ENCODE measurements around the gene MT1H.
"Not testable (repeated sequence)": the region's sequence is repeated elsewhere in the genome, so short reads cannot be mapped to it uniquely, and the experiment has no call there.

The MT1H gene

DNA sequence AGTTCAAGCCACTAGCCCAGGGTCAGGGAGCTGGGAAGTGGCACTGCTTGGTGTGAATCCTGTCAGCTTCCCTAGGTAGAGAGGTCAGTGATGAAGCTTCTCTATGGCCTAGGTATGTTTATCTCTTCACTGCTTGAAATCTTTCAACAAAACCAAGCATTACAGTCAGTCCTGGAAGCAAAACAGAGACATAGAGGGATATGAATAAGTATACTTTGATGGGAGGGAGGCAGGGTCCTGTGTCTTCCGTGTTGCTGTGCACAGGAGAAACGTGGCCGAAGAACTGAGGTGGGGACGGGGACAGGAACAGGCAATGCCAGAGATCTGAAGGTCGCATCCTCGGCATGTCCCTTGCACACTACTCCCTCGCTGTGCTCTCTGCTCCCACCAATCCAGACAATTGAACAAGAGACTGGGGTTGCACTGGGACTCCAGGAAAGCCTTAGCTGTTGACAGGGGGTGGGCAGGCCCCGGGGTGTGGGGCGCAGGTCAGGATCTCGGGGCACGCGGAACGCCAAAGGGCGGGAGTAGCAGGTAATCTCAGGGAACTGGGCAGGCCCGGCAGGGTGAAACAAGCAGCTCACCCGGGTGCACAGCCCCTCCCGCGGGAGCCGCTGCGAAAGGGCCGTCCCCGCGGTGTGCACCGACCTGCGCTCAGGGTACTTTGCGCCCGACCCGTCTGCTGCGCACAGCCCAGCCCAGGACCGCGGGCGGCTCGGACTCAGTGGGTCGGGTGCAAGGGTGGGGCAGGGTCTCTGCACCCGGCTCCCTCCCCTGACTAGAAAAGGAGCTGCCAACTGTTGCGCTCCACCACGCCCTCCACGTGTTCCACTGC is at the start of gene MT1H:
Gene MT1H, plus strand, starts transcription at position 810 of the 835 bp plus-strand sequence. CDS start 71 bp downstream, outside the sequence.
- no peak for DNase-seq (ENCODE audit: low read depth)

- no peak for DNase-seq (ENCODE audit: low read depth)
Observed at GRCh38 chr16:56620339-56620897, 49.2 kb upstream of the MT1H start.

- DNase-seq (ENCODE audit: low read depth): not testable (repeated sequence)
Observed at GRCh38 chr16:56621665-56622445, 47.8 kb upstream of the MT1H start.

DNA sequence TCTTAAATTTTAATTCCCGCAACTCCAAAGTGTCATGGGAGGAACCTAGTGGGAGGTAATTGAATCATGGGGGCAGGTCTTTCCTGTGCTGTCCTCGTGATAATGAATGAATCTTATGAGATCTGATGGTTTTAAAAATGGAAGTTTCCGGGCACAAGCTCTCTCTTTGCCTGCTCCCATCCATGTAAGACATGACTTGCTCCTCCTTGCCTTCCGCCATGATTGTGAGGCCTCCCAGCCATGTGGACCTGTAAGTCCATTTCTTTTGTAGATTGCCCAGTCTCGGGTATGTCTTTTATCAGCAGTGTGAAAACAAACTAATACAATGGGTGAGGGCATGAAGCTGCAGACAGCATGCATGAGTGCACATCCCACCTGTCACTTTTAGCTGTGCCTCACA is 46.4 kb upstream of the MT1H start:
- not testable (repeated sequence) for DNase-seq (ENCODE audit: low read depth)

DNA sequence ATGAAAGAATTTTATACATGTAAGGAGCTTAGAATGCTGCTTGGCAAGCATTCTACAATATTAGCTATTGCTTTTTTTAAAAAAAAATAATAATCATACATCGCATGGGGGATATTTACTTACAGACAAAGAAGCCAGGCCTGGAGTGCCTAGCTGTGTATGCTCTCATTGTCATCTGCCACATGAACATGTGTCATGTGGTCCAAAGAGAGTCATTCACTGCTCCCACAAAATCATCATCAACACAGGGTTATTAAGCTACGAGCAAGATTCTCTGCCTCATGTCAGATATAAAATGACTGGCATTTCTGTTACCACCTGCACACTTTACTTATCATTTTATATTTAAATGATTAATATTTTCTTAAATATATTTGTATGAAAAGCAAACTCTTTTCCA is 46.0 kb upstream of the MT1H start:
- DNase-seq (ENCODE audit: low read depth): no peak

GRCh38 chr16:56625140-56625942 is 44.3 kb upstream of the MT1H start, which contains the start of gene MT1E:
Gene MT1E, plus strand, starts transcription at chr16:56625781. Its CDS starts 71 bp downstream, at chr16:56625852.
- DNase-seq (ENCODE audit: low read depth): peak; percentile 78

DNA sequence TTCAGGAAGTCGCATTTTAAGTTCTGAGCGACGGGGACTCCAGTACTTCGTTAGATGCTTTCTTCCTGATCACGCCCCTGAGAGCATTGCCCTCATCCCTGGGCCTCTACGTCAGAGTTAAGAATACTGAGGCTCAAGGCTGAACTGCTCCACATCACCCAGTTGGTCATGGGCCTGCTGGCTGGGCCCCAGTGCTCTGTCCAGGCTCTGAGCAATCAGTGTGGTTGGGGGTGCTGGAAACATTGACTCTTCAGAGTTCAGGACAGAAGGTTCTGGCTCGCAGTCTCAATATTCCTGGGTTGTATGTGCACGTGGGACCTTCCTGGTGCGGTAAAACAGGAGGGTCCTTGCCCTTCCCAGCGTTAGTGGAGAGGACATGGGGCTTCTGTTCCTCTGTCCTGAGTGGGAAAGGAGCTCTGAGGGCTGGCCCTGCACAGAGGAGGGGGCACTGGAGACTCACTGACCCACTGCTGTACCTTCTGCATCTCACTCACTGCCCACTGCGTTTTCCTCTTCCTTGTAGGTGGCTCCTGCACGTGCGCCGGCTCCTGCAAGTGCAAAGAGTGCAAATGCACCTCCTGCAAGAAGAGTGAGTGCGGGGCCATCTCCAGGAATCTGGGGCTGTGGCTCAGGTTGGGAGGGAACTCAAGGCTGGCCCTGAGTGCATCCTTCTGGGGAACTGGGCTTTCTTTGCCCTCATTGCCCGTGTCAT is 43.5 kb upstream of the MT1H start:
- DNase-seq (ENCODE audit: low read depth): peak; percentile 79

- DNase-seq (ENCODE audit: low read depth): no peak
Observed at GRCh38 chr16:56626685-56627084, 42.9 kb upstream of the MT1H start.

DNA sequence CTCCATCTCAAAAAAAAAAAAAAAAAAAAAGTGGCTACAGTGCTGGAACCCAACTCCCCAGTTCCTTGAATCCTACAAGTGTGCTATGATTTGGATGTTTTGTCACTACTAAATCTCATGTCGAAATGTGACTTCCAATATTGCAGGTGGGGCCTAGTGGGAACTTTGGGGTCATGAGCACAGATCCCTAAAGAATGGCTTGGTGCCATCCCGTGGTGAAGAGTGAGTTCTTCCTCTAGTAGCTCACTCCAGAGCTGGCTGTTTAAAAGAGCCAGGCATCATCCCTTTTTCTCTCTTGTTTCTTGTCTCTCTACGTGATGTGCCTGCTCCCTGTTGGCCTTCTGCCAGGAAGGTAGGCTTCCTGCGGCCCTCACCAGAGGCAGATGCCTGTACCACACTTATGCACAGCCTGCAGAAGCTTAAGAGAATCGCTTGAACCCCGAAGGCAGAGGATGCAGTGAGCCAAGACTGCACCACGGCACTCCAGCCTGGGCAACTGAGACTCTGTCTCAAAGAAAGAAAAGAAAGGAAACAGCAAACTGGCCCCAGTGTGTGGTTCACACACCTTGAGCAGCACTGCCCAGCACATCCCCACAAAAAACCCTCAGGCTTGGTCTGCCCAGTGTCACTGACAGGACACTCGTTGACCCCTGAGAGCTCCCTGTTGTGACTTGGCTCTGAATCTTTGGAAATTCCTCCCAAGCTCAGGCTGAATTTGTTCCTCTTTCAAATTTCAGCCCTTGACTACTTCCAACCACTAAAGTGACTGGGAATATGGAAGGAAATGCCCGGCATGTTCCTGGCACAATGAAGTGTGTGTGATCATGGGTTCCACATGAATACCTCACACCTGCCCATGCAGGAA is 40.9 kb upstream of the MT1H start:
- DNase-seq (ENCODE audit: low read depth): peak; percentile 40

GRCh38 chr16:56629531-56629930 is 40.1 kb upstream of the MT1H start:
- DNase-seq (ENCODE audit: low read depth): no peak

DNA sequence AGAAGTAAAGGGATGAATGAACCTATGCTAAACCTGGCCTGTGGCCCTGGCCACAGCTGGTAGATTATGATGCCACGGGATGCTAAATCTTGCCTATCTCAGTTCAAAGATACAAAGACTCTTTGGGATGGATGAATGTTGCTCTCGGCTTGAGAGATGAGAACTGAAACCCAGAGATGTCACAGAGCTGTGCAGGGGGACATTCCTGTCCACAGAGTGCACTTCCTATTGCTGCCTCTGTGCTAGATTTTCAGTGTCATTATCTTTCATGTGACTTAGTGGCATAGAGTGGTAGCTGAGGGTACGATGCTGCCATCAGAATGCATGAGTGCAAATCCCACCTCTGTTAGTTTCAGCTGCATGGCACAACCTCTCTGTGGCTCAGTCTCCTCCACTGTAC is 39.5 kb upstream of the MT1H start:
- no peak for DNase-seq (ENCODE audit: low read depth)

- no peak for DNase-seq (ENCODE audit: low read depth)
Observed at GRCh38 chr16:56631197-56631596, 38.4 kb upstream of the MT1H start.

- no peak for DNase-seq (ENCODE audit: low read depth)
Observed at GRCh38 chr16:56631832-56632155, 37.8 kb upstream of the MT1H start.

- DNase-seq (ENCODE audit: low read depth): no peak
Observed at GRCh38 chr16:56632156-56632847, 37.3 kb upstream of the MT1H start, which contains the start of gene MT1M. Gene MT1M, plus strand, starts transcription at chr16:56632659. Its CDS starts 73 bp downstream, at chr16:56632732.

GRCh38 chr16:56632848-56633365 is 36.7 kb upstream of the MT1H start:
- DNase-seq (ENCODE audit: low read depth): no peak

- no peak for DNase-seq (ENCODE audit: low read depth)
Observed at GRCh38 chr16:56633535-56633934, 36.1 kb upstream of the MT1H start.

DNA sequence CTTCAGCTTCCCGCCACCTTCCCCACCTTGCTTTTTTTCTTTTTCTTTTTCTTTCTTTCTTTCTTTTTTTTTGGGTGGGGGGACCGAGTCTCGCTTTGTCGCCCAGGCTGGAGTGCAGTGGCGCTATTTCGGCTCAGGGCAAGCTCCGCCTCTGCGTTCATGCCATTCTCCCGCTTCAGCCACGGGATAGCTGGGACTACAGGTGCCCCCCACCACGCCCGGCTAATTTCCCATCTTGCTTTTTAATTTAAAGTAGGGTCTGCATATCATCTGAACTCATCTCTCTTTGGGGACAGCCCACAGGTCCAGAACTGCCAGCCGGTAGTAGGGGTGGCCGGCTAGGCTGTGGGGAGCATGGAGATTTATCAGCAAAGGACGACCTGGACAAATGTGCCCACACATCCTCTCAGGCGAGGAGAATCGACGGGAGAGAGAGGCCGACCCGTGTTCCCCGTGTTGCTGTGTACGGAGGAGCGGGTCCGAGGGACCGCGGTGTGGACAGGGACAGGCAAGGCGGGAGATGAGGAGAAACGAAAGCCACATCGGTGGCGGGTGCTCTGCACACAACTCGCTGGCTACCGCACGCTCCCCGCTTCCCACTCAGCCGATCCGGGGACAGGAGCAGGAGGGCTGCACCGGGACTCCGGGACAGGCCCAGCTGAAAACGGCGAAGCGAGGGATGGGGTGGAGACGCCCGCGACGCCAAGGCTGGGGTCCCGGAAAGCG is 34.7 kb upstream of the MT1H start:
- DNase-seq (ENCODE audit: low read depth): no peak

DNA sequence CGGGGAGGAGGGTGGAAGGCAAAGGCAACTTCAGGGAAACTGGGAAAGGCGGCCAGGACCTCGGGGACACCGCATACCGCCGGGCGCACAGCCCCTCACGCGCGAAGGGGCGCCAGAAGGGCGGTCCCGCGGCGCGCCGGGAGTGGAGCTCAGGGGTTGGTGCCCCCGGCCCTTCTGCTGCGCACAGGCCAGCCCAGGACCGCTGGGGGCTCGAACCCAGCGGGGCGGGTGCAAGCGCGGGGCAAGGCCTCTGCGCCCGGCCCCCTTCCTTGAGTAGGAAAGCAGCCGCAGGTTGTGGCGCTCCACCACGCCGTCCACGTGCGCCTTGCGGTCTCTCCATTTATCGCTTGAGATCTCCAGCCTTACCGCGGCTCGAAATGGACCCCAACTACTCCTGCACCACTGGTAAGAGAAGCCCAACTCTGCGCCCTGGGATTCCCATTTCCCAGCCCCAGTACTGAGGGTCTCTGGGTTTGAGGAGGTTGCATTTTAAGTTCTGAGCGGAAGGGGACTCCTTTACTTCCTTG is 34.1 kb upstream of the MT1H start:
- DNase-seq (ENCODE audit: low read depth): no peak
